H9 (cell line): ENCODE measurements around the gene MUC21. TPM values are rescaled to one million over a fixed set of nuclear protein-coding genes. Genes with fewer than 3 reads are reported as not detected.

Source experiments
- DNase-seq: peaks from one replicate; pipeline ENCODE4 v3.0.0-alpha.2; 2017
- H2AFZ ChIP-seq: one replicate; pipeline ENCODE4 v1.6.1; 2013; ENCODE audit warnings: mild to moderate bottlenecking, low read length, control low read depth, moderate library complexity
- H2AK5ac ChIP-seq: 2 replicates; pipeline ENCODE4 v1.6.1; 2013; ENCODE audit warnings: low read length, control low read depth, mixed read lengths; ENCODE audit not compliant: insufficient read length
- H2BK120ac ChIP-seq: one replicate; pipeline ENCODE4 v1.6.1; 2013; ENCODE audit warnings: low read depth, mild to moderate bottlenecking, low read length, control low read depth, inconsistent platforms; ENCODE audit not compliant: poor library complexity, severe bottlenecking
- H2BK12ac ChIP-seq: 2 replicates; pipeline ENCODE4 v1.6.1; 2013; ENCODE audit warnings: low read length, control low read depth, mixed read lengths, low read depth; ENCODE audit not compliant: insufficient read length
- H2BK15ac ChIP-seq: 2 replicates; pipeline ENCODE4 v1.6.1; 2013; ENCODE audit warnings: low read depth, low read length, control low read depth
- H2BK20ac ChIP-seq: one replicate; pipeline ENCODE4 v1.6.1; 2013; ENCODE audit warnings: low read depth, mild to moderate bottlenecking, low read length, control low read depth, inconsistent platforms; ENCODE audit not compliant: poor library complexity, severe bottlenecking
- H2BK5ac ChIP-seq: 2 replicates; pipeline ENCODE4 v1.6.1; 2013; ENCODE audit warnings: low read length, control low read depth, mixed read lengths; ENCODE audit not compliant: insufficient read length
- H3K14ac ChIP-seq: 2 replicates; pipeline ENCODE4 v1.6.1; 2013; ENCODE audit warnings: low read length, control low read depth; ENCODE audit not compliant: insufficient read depth
- H3K18ac ChIP-seq: 2 replicates; pipeline ENCODE4 v1.6.1; 2013; ENCODE audit warnings: low read depth, mild to moderate bottlenecking, mixed read lengths, low read length, control low read depth; ENCODE audit not compliant: insufficient read length
- H3K23ac ChIP-seq: 2 replicates; pipeline ENCODE4 v1.6.1; 2013; ENCODE audit warnings: low read length, control low read depth, mixed read lengths, low read depth; ENCODE audit not compliant: insufficient read length
- H3K23me2 ChIP-seq: 2 replicates; pipeline ENCODE4 v1.6.1; 2013; ENCODE audit warnings: low read depth, mild to moderate bottlenecking, mixed read lengths, low read length, control low read depth; ENCODE audit not compliant: insufficient read length, poor library complexity, severe bottlenecking
- H3K27ac ChIP-seq: 2 replicates; pipeline ENCODE4 v1.5.1; 2013; ENCODE audit warnings: low read length, control low read depth, mixed read lengths, low read depth; ENCODE audit not compliant: insufficient read length
- H3K27me3 ChIP-seq: 2 replicates; pipeline ENCODE4 v1.6.1; 2013; ENCODE audit warnings: low read length, control low read depth, inconsistent platforms; ENCODE audit not compliant: insufficient read depth
- H3K4ac ChIP-seq: 2 replicates; pipeline ENCODE4 v1.6.1; 2013; ENCODE audit warnings: low read depth, mild to moderate bottlenecking, control low read depth, inconsistent platforms, low read length, moderate library complexity
- H3K4me1 ChIP-seq: 2 replicates; pipeline ENCODE4 v1.6.1; 2013; ENCODE audit warnings: low read length, control low read depth, inconsistent platforms; ENCODE audit not compliant: insufficient read depth
- H3K4me2 ChIP-seq: 2 replicates; pipeline ENCODE4 v1.6.1; 2013; ENCODE audit warnings: low read length, control low read depth, mixed read lengths; ENCODE audit not compliant: insufficient read length, insufficient read depth
- H3K56ac ChIP-seq: 2 replicates; pipeline ENCODE4 v1.6.1; 2013; ENCODE audit warnings: low read depth, mild to moderate bottlenecking, mixed read lengths, low read length, control low read depth; ENCODE audit not compliant: insufficient read length
- H3K79me1 ChIP-seq: 2 replicates; pipeline ENCODE4 v1.6.1; 2013; ENCODE audit warnings: low read depth, mild to moderate bottlenecking, moderate library complexity, low read length, control low read depth, inconsistent platforms; ENCODE audit not compliant: insufficient read depth, poor library complexity, severe bottlenecking
- H3K79me2 ChIP-seq: 2 replicates; pipeline ENCODE4 v1.6.1; 2013; ENCODE audit warnings: low read length, control low read depth, inconsistent platforms; ENCODE audit not compliant: insufficient read depth
- H3K9ac ChIP-seq: 2 replicates; pipeline ENCODE4 v1.6.1; 2013; ENCODE audit warnings: low read length, control low read depth, mixed read lengths; ENCODE audit not compliant: insufficient read length; ENCODE audit errors: extremely low read depth
- H3K9me3 ChIP-seq: one replicate; pipeline ENCODE4 v1.6.1; 2013; ENCODE audit warnings: low read depth, low read length, inconsistent platforms; ENCODE audit not compliant: control insufficient read depth
- H3T11ph ChIP-seq: one replicate; pipeline ENCODE4 v1.6.1; 2013; ENCODE audit warnings: mild to moderate bottlenecking, low read length, control low read depth, inconsistent platforms
- H4K20me1 ChIP-seq: one replicate; pipeline ENCODE4 v1.6.1; 2013; ENCODE audit not compliant: control insufficient read depth, insufficient read length, insufficient read depth
- H4K5ac ChIP-seq: 2 replicates; pipeline ENCODE4 v1.6.1; 2013; ENCODE audit warnings: low read depth, mild to moderate bottlenecking, mixed read lengths, low read length, control low read depth; ENCODE audit not compliant: insufficient read length
- H4K8ac ChIP-seq: replicated peaks from 2 replicates; pipeline ENCODE4 v1.6.1; 2013; ENCODE audit warnings: low read length, control low read depth, mixed read lengths, low read depth; ENCODE audit not compliant: insufficient read length
- H4K91ac ChIP-seq: 2 replicates; pipeline ENCODE4 v1.6.1; 2013; ENCODE audit warnings: low read depth, mild to moderate bottlenecking, moderate library complexity, mixed read lengths, low read length, control low read depth; ENCODE audit not compliant: insufficient read length
- H3K27ac Mint-ChIP-seq, 3 experiments: 2 replicates in 2 of 3; 3 replicates in 1 of 3; pipeline ENCODE4 v1.8.0; 2020 to 2021; ENCODE audit warnings: mixed read lengths in 3 of 3, mild to moderate bottlenecking in 1 of 3, moderate library complexity in 1 of 3
- H3K27me3 Mint-ChIP-seq: 2 replicates; pipeline ENCODE4 v1.8.0; 2021; ENCODE audit warnings: low read depth, mild to moderate bottlenecking, moderate library complexity, mixed read lengths
- H3K36me3 Mint-ChIP-seq, 3 experiments: 2 replicates in 2 of 3; 3 replicates in 1 of 3; pipeline ENCODE4 v1.8.0; 2020 to 2021; ENCODE audit warnings: low read depth in 3 of 3, mixed read lengths in 3 of 3; ENCODE audit not compliant: insufficient read depth in 1 of 3
- H3K4me1 Mint-ChIP-seq, 2 experiments: 2 replicates each; pipeline ENCODE4 v1.8.0; 2020; ENCODE audit warnings: mixed read lengths in 2 of 2
- H3K4me3 Mint-ChIP-seq, 2 experiments: 2 replicates in 1 of 2; 3 replicates in 1 of 2; pipeline ENCODE4 v1.8.0; 2020 to 2021; ENCODE audit warnings: mild to moderate bottlenecking in 2 of 2, mixed read lengths in 2 of 2, moderate library complexity in 1 of 2
- H3K9me3 Mint-ChIP-seq, 2 experiments: 2 replicates in 1 of 2; 3 replicates in 1 of 2; pipeline ENCODE4 v1.8.0; 2020; ENCODE audit warnings: mild to moderate bottlenecking in 2 of 2, mixed read lengths in 2 of 2, moderate library complexity in 1 of 2
- CTCF ChIP-seq: fragments of 200-600 bp; sonication (generic); conservative IDR thresholded peaks from 3 replicates; pipeline ENCODE4 v1.8.0; 2021; ENCODE audit warnings: antibody characterized with exemption, mild to moderate bottlenecking
- WGBS: extraction: QIAGEN DNeasy Blood & Tissue Kit; methylation state at CpG from one replicate; pipeline ENCODE4 v1.1.7; 2013; ENCODE audit warnings: missing lambda C conversion rate, low lambda C conversion rate, mixed read lengths; ENCODE audit not compliant: insufficient read length; ENCODE audit errors: extremely low coverage; 5-methylcytosine and 5-hydroxymethylcytosine counted together
- total RNA-seq: library from RNA; stranded (reverse); gene quantifications from 2 replicates; pipeline ENCODE4 v1.2.1, GENCODE V29; 2021

The MUC21 gene
- total RNA-seq, 1 experiment from 2014 or later = not detected

DNA sequence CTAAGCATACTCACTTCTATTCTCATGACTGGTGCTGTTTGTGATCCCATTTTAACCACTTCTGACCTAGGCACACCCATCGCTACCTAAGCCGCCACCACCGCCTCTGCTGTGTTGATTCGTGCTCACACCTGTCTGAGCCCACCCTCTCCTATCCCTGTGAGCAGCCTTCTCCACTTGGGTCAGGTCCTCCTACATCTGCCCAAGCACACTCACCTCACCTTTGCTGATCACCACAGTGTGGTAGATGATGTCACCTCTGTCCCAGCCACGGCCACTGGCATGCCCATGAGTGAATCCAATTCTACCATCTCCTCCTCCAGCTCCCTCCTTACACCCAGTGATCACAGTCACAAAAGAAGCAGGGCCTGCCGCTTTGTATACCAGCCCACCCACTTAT lies 47.6 kb downstream of the MUC21 start:
- no peak overlapping the region for H3K27ac Mint-ChIP-seq
- H3K27me3 Mint-ChIP-seq = peaks cover 14% of the 10 kb centered on the region
- Histone ChIP-seq H2BK120ac (no peak overlapping the region), H2AK5ac (no peak overlapping the region), H3K4me2 (no peak overlapping the region), H3K27ac (no peak overlapping the region), H2AFZ (no peak overlapping the region), H2BK15ac (no peak overlapping the region), H3K79me1 (no peaks in the 10 kb centered on the region), H4K5ac (no peak overlapping the region), H3K9me3 (no peaks in the 10 kb centered on the region), H2BK12ac (no peak overlapping the region), H2BK5ac (no peak overlapping the region), H4K20me1 (no peaks in the 10 kb centered on the region), H3K4ac (no peak overlapping the region), H4K91ac (no peak overlapping the region), H3K23ac (no peak overlapping the region), H2BK20ac (no peak overlapping the region), H3K18ac (no peak overlapping the region), H3K9ac (no peak overlapping the region), H3T11ph (no peak overlapping the region), H3K27me3 (no peaks in the 10 kb centered on the region), H3K14ac (no peak overlapping the region), H3K23me2 (no peaks in the 10 kb centered on the region), H3K79me2 (no peaks in the 10 kb centered on the region), H3K56ac (no peak overlapping the region), H3K4me1 (no peaks in the 10 kb centered on the region), H4K8ac (no peak overlapping the region)
- no peak overlapping the region for H3K4me3 Mint-ChIP-seq
- DNase-seq = no peak
- H3K36me3 Mint-ChIP-seq = no peaks in the 10 kb centered on the region; a peak in 1 of 7 replicates
- no peaks in the 10 kb centered on the region for H3K4me1 Mint-ChIP-seq
- TF ChIP-seq CTCF = no peak
- H3K9me3 Mint-ChIP-seq = peaks cover 5 to 14% of the 10 kb centered on the region in 2 experiments; a peak in 4 of 5 replicates
- WGBS = no CpG with 5 or more reads among the region's 6 CpGs
